C4-2B (cell line): ENCODE results near the gene PIGA.

ENCODE experiments used
- CTCF ChIP-seq: fragments of 450-650 bp; conservative IDR thresholded peaks from 2 replicates; pipeline ENCODE4 v1.5.1; 2017; ENCODE audit warnings: mild to moderate bottlenecking
- ZFX ChIP-seq: fragments of 450-650 bp; IDR thresholded peaks from 2 replicates; pipeline ENCODE4 v1.6.1; 2017

GRCh38 chrX:15382813-15383212, 47.5 kb upstream of the PIGA start:
- TF ChIP-seq CTCF (peak; percentile 21), ZFX (no peak)
